NCI-H187 (cell line): ENCODE data around the gene TMTC2.

Experiments used
- DNase-seq, 2 experiments: peaks; one replicate each; lab custom pipeline; 2025; lab: John Stamatoyannopoulos, UW

The TMTC2 gene

DNA sequence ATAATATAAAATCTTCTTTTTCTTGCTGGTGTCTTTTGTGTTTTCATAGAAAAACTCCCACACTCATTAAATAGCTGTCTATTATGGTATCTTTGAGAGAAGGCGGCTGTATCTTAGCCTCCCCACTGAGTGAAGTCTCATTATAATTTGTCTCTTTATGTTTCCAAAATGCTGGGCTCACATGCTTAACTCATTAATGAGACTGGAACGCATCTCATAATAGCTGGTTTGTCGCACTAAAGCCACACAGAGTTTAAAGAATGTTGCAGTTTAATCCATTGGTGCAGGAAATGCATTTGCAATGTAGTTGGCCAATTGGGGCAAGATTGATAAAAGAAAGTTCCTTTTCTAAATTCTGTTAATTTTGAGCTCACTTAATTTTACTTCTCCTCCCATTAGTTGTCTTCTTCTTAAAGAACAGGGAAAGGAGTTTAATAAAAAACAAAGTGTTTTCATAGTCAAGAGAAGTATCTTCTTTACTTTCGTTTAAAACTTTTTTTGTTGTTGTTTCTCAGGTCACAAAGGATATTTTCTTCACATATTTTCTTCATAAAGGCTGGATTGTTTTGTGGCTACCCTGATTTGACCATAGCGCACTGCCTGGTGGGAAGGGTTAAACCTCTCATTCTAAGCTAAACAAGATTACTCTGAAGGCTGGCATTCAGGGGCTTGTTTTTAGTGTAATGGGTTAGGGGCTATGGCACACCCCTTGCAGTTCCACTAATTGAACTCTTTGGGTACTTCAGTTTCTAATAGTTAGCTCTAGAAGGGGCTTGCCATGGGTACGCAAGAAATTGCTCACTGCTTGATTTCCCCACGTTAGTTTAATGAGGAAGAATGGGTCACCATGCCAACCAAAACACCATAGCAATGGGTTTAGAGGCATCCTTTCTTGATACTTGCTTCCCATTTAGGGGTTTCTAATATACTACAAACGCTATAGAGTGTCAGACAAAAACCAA is 197.0 kb downstream of the TMTC2 start:
- DNase-seq = no peak

DNA sequence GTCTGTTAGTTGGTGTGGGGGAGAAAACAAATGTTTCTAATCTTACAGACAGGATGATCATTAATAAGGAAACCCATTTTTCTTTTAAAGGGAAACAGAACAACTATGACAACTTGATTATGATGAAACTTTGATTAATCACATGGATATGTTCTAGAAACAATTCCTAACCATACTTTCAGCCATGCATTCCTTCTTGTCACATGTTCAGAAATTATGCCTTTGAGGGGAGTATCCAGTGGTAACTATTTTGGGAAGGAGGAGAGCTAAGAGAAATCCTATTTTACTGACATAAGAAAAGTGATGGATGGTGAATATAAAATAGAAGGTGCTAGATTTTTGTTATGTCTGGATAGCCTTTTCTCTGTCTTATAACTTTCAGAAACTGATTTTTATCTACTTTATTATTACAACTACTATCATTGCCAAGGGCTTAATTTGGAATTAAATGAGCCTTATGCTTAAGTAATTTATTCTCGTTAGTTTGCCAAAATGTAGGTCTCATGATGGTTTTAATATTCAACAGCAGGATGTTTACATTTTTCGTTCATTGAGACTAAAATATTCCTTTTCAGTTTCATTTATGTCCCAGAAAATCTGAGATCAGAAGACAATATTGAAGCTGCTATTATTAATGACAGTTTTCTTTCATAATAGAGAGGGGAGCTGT is 200.1 kb downstream of the TMTC2 start:
- no peak for DNase-seq

DNA sequence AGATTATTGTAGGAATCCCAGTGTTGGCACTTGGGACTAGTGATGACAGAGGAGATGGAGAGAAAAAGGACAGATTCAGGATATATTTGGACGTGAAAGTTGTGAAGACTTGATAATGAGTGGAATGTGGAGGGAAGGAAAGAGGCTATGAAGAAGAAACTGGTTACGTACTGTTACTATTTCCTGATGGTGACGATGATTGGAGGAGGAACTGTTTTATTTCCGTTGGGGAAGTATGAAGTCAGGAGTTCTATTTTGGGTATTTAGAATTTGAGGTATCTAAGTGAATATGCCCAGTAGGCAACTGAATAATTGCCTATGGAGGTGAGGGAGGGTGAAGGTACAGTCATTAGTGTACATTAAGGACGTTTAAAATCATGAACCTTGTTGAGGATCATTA is 207.2 kb downstream of the TMTC2 start:
- no peak for DNase-seq

DNA sequence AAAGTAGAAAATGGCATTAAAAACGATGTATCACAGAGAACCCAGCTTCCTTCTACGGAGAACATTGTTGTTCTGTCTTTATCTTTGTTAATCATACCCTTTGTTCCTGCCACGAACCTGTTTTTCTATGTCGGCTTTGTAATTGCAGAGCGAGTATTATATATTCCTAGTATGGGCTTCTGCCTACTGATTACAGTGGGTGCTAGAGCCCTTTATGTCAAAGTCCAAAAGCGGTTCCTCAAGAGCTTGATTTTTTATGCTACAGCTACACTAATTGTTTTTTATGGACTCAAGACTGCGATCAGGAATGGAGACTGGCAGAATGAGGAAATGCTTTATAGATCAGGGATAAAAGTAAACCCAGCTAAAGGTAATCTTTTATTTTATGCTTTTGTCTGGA is 209.6 kb downstream of the TMTC2 start:
- no peak for DNase-seq

DNA sequence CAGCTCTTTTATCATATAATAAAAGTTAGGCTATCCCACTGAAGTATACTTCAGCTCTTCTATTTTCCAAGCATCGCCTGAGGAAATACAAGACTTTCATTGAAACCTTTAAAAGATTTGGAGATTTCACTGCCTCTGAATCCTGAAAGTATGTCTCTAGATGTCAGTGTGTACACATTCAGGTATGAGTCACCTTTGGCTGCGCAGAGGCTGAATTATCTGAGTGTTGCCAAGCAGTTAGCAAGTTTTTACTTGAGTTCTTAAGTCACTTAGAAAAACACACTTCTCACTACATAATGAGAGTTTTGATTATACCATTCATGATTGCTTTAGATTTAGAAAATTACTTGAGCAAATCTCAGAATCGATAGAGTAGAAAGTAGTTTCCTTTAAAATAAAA is 210.3 kb downstream of the TMTC2 start:
- DNase-seq = no peak

DNA sequence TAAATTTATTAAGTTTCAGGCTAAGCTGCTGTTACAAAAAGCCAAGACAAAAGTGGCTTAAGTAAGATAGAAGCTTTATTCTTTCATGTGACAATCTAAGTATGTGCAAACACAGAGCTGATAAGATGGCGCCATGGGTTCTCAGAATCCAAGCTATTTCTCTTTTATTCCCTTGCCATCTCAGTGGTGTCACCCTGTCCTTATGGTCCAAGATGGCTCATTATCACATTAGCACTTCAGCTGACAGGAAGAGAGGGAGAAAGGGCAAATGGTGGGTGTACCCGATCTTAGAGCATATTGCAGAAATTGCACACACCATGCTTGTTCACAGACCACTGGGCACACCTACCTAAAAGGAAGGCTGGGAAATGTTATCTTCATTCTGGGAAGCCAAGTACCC is 211.7 kb downstream of the TMTC2 start:
- no peak for DNase-seq

DNA sequence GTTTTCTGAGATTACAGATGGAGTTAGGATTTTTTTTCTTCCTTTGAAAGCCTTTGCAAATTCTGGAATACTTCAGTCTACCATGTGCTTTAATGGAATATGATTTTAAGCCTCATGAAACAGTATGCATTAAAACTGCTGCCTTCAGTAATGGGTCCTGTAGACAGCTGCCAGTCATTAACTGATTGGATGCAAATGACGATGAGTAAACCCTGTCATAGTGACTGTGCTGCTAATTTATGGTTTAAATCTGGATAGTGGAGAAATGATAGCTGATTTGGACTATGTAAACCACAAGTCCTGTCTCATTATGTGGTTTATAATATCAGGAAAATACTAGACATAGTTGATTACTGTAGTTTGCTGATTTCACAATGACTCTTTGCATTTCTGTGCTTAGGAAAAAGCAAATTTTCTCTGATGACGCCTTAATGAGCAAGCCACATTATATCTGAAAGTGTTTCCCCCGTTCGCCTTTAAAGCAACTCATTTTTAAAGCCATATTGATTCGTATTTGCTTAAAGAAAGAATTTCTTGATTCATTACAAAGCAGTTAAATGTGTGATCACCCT is 217.6 kb downstream of the TMTC2 start:
- no peak for DNase-seq

DNA sequence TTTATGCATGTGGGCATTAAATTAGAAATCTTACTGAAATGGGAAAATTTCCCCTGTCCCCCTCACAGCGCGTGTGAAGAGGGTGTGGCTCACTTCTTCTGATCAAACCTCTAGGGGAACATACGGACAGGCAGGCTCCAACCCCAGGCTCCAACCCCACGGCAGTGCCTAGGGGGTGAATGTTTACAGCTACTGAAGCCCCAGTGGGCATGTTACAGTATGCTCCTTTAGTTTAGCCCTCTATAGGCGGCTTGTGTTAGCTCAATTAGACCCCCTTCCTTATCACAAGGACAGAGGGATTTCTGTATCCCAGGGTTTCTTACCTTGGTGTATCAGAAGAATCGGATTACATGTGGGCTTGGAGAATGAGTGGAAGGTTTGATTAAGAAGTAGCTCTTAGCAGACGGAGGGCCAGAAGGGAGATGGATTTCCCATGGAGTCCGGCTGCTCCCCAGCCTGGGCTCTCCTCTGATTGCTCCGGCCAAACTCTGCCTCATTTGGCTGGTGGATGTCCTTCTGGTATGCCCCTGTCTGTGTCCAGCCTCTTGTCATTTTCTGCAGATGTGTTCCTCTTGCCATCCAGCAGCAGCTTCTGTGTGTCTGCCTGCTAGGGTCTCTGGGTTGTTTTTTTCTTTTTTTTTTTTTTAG is 223.7 kb downstream of the TMTC2 start:
- no peak for DNase-seq

DNA sequence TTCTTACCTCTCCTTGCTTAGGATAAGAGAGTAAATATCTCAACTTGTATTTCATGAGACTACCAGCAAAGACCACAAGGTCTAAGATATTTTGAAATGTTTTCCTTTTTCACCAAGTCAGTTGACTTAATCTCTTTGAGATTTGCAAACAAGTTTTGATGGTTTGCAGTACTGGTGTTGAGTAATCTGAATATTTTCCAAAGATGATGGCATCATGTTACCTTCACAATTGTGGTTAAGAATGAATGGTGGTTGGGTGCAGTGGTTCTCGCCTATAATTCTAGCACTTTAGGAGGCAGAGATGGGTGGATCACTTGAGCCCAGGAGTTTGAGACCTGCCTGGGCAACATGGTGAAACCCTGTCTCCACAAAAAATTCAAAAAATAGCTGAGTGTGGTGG is 225.7 kb downstream of the TMTC2 start:
- DNase-seq = no peak

DNA sequence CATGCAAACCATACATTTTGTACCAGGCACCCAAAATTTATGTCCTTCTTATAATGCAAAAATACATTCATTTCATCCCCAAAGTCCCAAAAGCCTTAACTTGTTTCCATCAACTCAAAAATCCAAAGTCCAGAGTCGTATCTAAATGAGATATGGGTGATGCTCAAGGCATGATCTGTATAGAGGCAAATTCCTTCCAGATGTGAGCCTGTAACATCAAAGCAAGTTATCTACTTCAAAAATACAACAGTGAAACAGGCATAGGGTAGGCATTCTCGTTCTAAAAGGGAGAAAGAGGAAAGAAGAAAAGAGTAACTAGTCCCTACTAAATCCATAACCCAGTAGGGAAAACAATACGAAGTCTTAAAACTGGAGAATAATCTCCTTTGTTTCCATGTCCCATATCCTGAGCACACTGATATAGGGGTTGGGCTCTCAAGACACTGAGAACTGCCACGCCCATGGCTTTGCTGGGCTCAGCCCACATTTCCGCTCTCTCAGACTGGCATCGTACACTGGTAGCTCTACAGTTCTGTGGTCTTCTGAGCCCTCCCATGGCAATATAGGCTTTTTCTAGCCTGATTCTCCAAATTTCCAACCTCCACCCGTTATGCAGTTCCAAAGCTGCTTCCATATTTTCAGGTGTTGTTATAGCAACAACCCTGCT is 232.8 kb downstream of the TMTC2 start:
- DNase-seq = no peak

DNA sequence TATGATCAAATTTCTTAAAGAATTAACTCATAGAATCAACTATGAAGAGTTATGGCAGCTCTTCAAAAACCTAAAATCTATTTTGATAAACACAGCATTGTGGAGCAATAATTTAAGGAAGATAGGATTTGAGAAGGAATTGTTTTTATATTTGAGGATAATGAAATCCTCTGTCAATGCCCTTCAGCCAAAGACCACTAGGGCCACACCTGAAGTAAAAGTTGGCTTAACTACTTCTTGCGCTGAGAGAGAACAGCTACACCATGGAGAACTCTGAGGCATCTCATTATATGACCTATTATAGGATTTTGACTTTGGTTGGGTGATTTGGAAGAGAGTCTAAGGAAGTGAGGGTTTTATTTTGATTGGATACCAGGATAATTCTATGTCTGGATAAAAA is 237.2 kb downstream of the TMTC2 start:
- no peak for DNase-seq

DNA sequence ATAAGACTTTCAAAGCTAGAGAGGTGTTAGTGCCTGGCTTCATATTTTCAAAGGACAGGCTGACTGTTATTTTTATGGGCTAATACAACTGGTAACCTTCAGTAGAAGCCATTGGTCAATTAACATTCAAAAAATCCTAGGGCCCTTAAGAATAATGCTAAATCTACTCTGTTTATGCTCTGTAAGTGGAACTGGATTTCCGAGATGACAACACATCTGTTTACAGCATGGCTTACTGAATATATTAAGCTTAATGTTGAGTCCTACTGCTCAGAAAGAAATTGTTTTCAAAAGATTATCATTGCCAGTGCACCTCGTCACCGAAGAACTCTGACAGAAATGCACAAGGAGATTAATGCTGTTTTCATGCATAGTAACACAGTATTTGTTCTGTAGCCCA is 239.9 kb downstream of the TMTC2 start:
- no peak for DNase-seq

DNA sequence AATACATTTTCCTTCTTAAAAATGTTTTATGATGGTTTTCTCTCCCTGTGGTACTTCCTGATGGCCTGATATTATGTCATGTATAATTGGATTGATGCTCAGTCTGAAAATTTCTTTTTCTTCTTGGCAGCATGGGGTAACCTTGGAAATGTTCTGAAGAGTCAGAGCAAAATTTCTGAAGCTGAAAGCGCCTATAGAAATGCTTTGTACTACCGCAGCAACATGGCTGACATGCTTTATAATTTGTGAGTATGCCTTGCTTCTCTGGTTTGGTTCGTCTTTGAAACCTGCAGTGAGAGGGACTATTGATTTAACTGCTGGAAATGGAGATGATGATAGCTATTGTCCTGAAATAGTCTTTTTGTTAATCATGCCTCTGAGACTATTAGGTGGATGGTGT is 243.6 kb downstream of the TMTC2 start:
- no peak for DNase-seq

DNA sequence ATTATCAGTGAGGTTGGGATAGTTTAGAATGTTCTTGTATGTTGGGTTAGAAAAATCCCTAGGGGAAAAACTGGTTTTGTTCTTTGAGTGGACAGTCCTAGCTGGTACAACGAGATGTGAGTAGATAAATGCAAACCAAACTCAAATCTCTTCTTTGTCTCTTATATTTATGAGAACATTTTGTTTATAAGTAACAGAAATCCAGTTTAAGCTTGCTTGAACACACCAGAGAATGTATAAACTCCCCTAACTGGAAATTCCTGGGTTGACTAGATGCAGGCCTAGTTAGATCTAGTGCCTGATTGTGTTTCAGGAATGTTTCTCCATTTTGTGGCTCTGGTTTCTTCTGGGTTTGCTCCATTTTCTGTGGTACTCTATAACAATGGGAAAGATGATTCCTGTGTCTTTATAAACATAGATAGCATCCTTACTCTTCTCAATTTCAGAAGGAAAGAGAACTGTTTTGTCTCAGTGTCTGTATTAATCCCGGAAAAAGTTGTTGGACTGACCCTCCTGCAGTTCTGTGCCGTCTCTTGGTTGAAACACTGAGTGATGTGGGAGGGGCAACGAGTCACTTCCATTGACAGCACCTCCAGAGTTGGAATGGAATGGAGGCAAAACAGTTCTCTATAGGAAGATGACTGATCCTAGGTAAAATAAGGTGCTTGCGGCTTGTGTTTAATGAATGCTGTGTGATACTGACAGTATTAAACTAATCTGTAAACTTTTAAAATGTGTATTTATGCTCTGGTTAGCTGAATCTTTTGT is 244.8 kb downstream of the TMTC2 start:
- DNase-seq = no peak

DNA sequence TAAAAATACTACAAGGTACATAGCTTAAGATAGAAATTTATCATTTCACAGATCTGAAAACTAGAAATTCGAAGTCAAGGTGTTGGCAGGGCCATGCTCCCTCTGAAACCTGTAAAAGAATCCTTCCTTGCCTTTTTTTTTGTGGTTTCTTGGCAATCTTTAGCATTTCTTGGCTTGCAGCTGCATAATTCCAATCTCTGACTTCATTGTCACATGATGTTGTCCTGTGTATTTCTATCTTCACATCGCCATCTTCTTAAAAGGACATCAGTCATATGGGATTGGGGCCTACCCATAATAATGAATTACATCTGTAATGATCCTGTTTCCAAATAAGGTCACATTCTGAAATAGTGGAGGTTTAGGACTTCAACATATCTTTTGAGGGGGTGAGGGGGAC is 250.4 kb downstream of the TMTC2 start:
- no peak for DNase-seq

DNA sequence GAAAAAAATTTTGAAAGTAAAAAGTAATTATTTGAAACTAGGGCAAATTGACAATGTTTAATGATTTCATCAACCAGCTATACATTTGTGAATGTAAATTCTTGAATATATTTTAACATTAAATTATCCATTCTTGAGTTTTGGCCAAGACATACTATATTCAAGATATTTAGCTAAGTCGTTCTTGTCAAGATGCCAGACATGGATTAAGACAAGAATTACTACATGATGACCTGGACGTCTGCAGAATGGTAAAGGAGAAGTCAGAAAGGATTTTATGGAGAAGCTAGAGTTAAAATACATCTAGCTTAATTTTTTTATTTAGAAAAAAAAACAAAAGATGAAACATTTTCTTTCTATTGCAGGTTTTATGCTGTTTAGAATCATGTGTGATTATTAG is 255.8 kb downstream of the TMTC2 start:
- DNase-seq = no peak

DNA sequence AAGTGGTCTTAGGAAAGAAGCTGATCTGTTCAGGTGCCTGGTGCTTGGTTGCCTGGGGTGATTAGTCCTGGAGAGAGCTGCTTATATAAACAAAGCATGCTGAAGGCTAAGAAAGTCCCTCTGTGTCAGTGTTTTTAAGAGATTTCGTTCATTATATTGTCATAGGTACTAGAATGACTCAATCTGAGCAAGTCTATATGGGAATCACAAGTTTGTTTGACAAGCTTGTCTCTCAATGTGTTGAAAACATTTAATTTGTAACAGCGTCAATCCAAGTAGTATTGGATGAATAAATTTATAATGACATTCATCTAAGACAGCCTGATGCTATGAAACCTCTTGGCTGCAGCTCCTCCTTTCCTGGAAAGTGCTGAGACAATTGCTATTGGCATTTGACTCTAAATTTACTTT is 256.3 kb downstream of the TMTC2 start:
- no peak for DNase-seq

DNA sequence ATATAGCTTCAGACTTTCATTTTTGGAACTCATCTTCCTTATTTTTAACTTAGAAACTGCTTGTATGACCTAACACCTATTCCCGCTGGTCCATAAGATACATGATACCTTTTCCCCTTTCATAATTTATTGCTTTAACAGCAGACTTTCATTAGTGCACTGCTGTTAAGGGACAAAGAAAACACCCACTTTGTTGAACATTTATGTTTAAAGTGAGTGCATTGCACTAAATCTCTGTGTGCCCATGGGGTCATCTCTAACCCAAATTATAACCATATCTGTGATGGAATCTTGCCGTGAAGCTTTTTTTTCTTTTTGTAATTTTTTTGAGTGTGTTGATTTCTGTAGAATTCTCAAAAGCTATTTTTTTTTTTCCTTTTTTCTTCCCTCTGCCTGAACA is 261.8 kb downstream of the TMTC2 start:
- DNase-seq = no peak

DNA sequence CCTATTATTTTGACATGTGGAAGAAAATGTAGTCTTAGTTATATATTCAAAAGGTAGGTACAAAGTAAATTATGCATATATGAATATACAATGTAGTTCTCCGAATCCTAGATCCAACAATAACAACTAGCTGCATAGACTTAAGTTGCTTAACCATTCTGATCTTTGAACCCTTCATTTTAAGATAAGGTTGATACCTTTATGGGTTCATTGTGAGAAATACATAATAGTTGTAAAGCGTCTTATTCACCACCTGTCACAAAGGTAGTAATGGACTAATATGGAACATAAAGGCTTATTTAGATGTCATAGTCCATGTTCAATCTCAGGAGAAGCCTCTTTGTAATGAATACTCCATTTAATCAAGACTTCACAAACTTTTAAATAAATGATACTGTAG is 263.6 kb downstream of the TMTC2 start:
- no peak for DNase-seq

DNA sequence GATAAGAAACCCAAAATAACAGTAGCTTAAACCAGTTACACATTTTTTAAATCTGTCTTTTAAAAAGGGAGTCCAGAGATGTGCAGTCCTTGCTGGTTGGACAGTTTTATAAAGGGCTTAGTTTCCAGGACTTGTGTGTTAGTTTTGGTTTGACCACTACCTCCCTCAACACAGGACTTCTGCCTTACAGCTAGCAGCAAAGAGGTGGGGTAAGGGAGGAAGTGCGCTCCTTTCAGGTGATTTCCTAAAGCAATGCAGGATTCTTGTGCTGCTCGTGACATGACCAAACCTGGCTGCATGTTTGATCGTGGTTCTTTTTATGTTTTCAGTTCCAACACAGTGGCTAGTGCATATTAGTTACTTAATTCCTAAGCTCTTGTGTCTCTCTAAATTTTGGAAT is 266.2 kb downstream of the TMTC2 start:
- no peak for DNase-seq

DNA sequence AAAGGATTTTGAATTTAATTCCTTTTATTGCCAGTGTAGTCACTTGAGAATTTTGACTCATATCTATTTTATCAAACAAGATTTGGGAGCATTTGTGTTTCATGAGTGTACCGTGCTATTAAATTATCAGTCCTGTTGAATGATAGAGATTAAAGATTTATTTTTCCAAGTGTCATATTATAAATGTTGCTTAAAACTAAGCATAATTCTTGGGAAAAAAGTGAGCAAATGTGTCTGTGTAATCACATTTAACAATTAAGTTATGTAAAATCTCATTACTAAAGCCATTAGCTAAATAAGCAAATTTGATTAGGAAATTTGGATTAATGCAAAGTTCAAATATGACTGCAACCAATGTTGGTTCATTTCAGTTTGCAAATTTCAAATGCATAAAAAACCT is 266.7 kb downstream of the TMTC2 start:
- no peak for DNase-seq
